MM.1S (cell line): ENCODE results near the gene TSPEAR.

Source experiments
- DNase-seq: peaks from one replicate; pipeline ENCODE4 v3.0.0-alpha.2; 2015
- H2AFZ ChIP-seq: fragments of 300-600 bp; sonication (generic); 2 replicates; pipeline ENCODE4 v1.6.0; 2016; ENCODE audit warnings: antibody characterized with exemption, low read length
- H3F3A ChIP-seq: fragments of 300-600 bp; sonication (generic); 2 replicates; pipeline ENCODE4 v1.6.1; 2016; ENCODE audit warnings: mild to moderate bottlenecking, antibody characterized with exemption, low read length, moderate library complexity, mixed read lengths; ENCODE audit not compliant: insufficient read depth
- H3K27ac ChIP-seq: fragments of 300-600 bp; sonication (generic); 2 replicates; pipeline ENCODE4 v1.5.1; 2016; ENCODE audit warnings: mild to moderate bottlenecking, low read length
- H3K27me3 ChIP-seq: fragments of 300-600 bp; sonication (generic); replicated peaks from 2 replicates; pipeline ENCODE4 v1.6.0; 2016; ENCODE audit warnings: low read length; ENCODE audit not compliant: insufficient read depth
- H3K36me3 ChIP-seq: fragments of 300-600 bp; sonication (generic); replicated peaks from 2 replicates; pipeline ENCODE4 v1.6.1; 2016; ENCODE audit warnings: mild to moderate bottlenecking, low read length, mixed read lengths; ENCODE audit not compliant: insufficient read depth
- H3K4me1 ChIP-seq: fragments of 300-600 bp; sonication (generic); 2 replicates; pipeline ENCODE4 v1.6.1; 2016; ENCODE audit warnings: low read length, mixed read lengths
- H3K4me2 ChIP-seq: fragments of 300-600 bp; sonication (generic); 2 replicates; pipeline ENCODE4 v1.6.0; 2016; ENCODE audit warnings: low read depth, low read length
- H3K4me3 ChIP-seq: fragments of 300-600 bp; sonication (generic); 2 replicates; pipeline ENCODE4 v1.5.1; 2016; ENCODE audit warnings: low read length, mixed read lengths
- H3K79me2 ChIP-seq: fragments of 300-600 bp; sonication (generic); 2 replicates; pipeline ENCODE4 v1.6.1; 2016; ENCODE audit warnings: mixed run types, low read length, mixed read lengths
- H3K9ac ChIP-seq: fragments of 300-600 bp; sonication (generic); 2 replicates; pipeline ENCODE4 v1.6.1; 2016; ENCODE audit warnings: low read length, mixed read lengths
- H3K9me2 ChIP-seq: fragments of 300-600 bp; sonication (generic); replicated peaks from 2 replicates; pipeline ENCODE4 v1.6.1; 2016; ENCODE audit warnings: mild to moderate bottlenecking, low read length, mixed read lengths; ENCODE audit not compliant: insufficient read depth
- H3K9me3 ChIP-seq: fragments of 300-600 bp; sonication (generic); replicated peaks from 2 replicates; pipeline ENCODE4 v1.6.1; 2016; ENCODE audit warnings: mild to moderate bottlenecking, low read length, mixed read lengths; ENCODE audit not compliant: insufficient read depth
- H4K20me1 ChIP-seq: fragments of 300-600 bp; sonication (generic); 2 replicates; pipeline ENCODE4 v1.6.1; 2016; ENCODE audit warnings: mild to moderate bottlenecking, low read length, moderate library complexity, mixed read lengths; ENCODE audit not compliant: insufficient read depth
- CTCF ChIP-seq: fragments of 300-600 bp; sonication (generic); IDR thresholded peaks from 2 replicates; pipeline ENCODE4 v1.5.1; 2016; ENCODE audit warnings: antibody characterized with exemption, low read length, mixed read lengths
- EZH2 ChIP-seq: fragments of 300-600 bp; sonication (generic); optimal IDR thresholded peaks from 2 replicates; pipeline ENCODE3; 2017; ENCODE audit warnings: low read depth, mild to moderate bottlenecking, antibody characterized with exemption, low read length, mixed read lengths
- EZH2phosphoT487 ChIP-seq: fragments of 300-600 bp; sonication (generic); IDR thresholded peaks from 2 replicates; pipeline ENCODE4 v1.6.1; 2018; ENCODE audit warnings: antibody characterized with exemption, low read length

TSPEAR gene

GRCh38 chr21:44727321-44727720 lies 15.9 kb upstream of the TSPEAR start:
- Histone ChIP-seq H3K4me2 (no peak overlapping the region), H4K20me1 (no peaks in the 10 kb centered on the region), H3K36me3 (no peaks in the 10 kb centered on the region), H3K9me3 (no peaks in the 10 kb centered on the region), H3K27me3 (peaks cover 100% of the 10 kb centered on the region), H3F3A (no peaks in the 10 kb centered on the region), H2AFZ (no peak overlapping the region), H3K4me1 (no peaks in the 10 kb centered on the region), H3K9me2 (no peaks in the 10 kb centered on the region), H3K4me3 (no peak overlapping the region), H3K79me2 (no peaks in the 10 kb centered on the region), H3K9ac (no peak overlapping the region), H3K27ac (no peak overlapping the region)
- TF ChIP-seq EZH2 (no peak), CTCF (no peak), EZH2phosphoT487 (no peak)
- no peak for DNase-seq

GRCh38 chr21:44726826-44727225 lies 15.5 kb upstream of the TSPEAR start:
- Histone ChIP-seq H3K9ac (no peak overlapping the region), H3K79me2 (no peaks in the 10 kb centered on the region), H3K4me2 (no peak overlapping the region), H3F3A (no peaks in the 10 kb centered on the region), H3K27ac (no peak overlapping the region), H3K9me2 (no peaks in the 10 kb centered on the region), H4K20me1 (no peaks in the 10 kb centered on the region), H3K9me3 (no peaks in the 10 kb centered on the region), H3K27me3 (peaks cover 99% of the 10 kb centered on the region), H3K36me3 (no peaks in the 10 kb centered on the region), H3K4me3 (no peak overlapping the region), H3K4me1 (no peaks in the 10 kb centered on the region), H2AFZ (no peak overlapping the region)
- TF ChIP-seq EZH2phosphoT487 = no peak
- TF ChIP-seq EZH2 = no peak
- no peak for DNase-seq

GRCh38 chr21:44724926-44725325 lies 13.6 kb upstream of the TSPEAR start:
- TF ChIP-seq EZH2 (no peak), CTCF (no peak), EZH2phosphoT487 (no peak)
- Histone ChIP-seq H3K4me2 (no peak overlapping the region), H3K27me3 (peaks cover 98% of the 10 kb centered on the region), H3F3A (no peaks in the 10 kb centered on the region), H3K9me2 (no peaks in the 10 kb centered on the region), H4K20me1 (no peaks in the 10 kb centered on the region), H3K27ac (no peak overlapping the region), H3K79me2 (no peaks in the 10 kb centered on the region), H3K9ac (no peak overlapping the region), H3K4me1 (no peaks in the 10 kb centered on the region), H3K9me3 (no peaks in the 10 kb centered on the region), H3K4me3 (no peak overlapping the region), H2AFZ (no peak overlapping the region), H3K36me3 (no peaks in the 10 kb centered on the region)
- DNase-seq = no peak

GRCh38 chr21:44724196-44724595 lies 12.8 kb upstream of the TSPEAR start:
- no peaks in the 10 kb centered on the region for H3K9me3 ChIP-seq
- TF ChIP-seq EZH2 = no peak
- no peak for TF ChIP-seq CTCF
- no peak; the same call in 1 of the 2 replicates for TF ChIP-seq EZH2phosphoT487
- no peaks in the 10 kb centered on the region for H3K9me2 ChIP-seq
- H3K4me3 ChIP-seq = no peak overlapping the region
- no peak overlapping the region for H3K9ac ChIP-seq
- H3K4me1 ChIP-seq = no peaks in the 10 kb centered on the region
- H3K36me3 ChIP-seq = no peaks in the 10 kb centered on the region
- no peak for DNase-seq
- H3K79me2 ChIP-seq = no peaks in the 10 kb centered on the region
- no peaks in the 10 kb centered on the region for H4K20me1 ChIP-seq
- H3K27me3 ChIP-seq = peaks cover 98% of the 10 kb centered on the region
- H3F3A ChIP-seq = no peaks in the 10 kb centered on the region
- H3K4me2 ChIP-seq = no peak overlapping the region
- H2AFZ ChIP-seq = no peak overlapping the region
- H3K27ac ChIP-seq = no peak overlapping the region
